ENCODE results near the gene NUTF2.

NUTF2 gene

GRCh38 chr16:67865318-67865717, 18.6 kb downstream of the NUTF2 start:
- DNase-seq: peak; percentile 28

GRCh38 chr16:67868290-67868689, 21.6 kb downstream of the NUTF2 start:
- no peak for DNase-seq

GRCh38 chr16:67869653-67870052, 22.9 kb downstream of the NUTF2 start:
- no peak for DNase-seq

GRCh38 chr16:67871256-67871655, 24.5 kb downstream of the NUTF2 start:
- DNase-seq: no peak

- DNase-seq: no peak
These were observed 25.4 kb downstream of the NUTF2 start for GRCh38 chr16:67872131-67872630.

GRCh38 chr16:67872631-67873434, 26.1 kb downstream of the NUTF2 start, which contains the start of gene EDC4:
Gene EDC4, plus strand, starts transcription at chr16:67873052. Its CDS starts 210 bp downstream, at chr16:67873262.
- peak; percentile 72 for DNase-seq

GRCh38 chr16:67873435-67874370, 27.0 kb downstream of the NUTF2 start:
- no peak for DNase-seq

GRCh38 chr16:67874372-67874771, 27.6 kb downstream of the NUTF2 start:
- no peak for DNase-seq

GRCh38 chr16:67877064-67877463, 30.3 kb downstream of the NUTF2 start:
- DNase-seq: no peak

GRCh38 chr16:67878232-67878631, 31.5 kb downstream of the NUTF2 start:
- no peak for DNase-seq

GRCh38 chr16:67878846-67879245, 32.1 kb downstream of the NUTF2 start:
- no peak for DNase-seq

- no peak for DNase-seq
These were observed 32.7 kb downstream of the NUTF2 start for GRCh38 chr16:67879462-67879861.

GRCh38 chr16:67879936-67880335, 33.2 kb downstream of the NUTF2 start:
- DNase-seq: no peak

GRCh38 chr16:67880584-67880983, 33.9 kb downstream of the NUTF2 start:
- DNase-seq: no peak

GRCh38 chr16:67881621-67882161, 35.0 kb downstream of the NUTF2 start:
- DNase-seq: no peak

GRCh38 chr16:67882374-67883145, 35.8 kb downstream of the NUTF2 start:
- DNase-seq: no peak

GRCh38 chr16:67883146-67883871, 36.6 kb downstream of the NUTF2 start:
- DNase-seq: no peak

- DNase-seq: peak; percentile 21
These were observed 37.1 kb downstream of the NUTF2 start for GRCh38 chr16:67883872-67884261.

GRCh38 chr16:67884684-67885083, 38.0 kb downstream of the NUTF2 start, which contains the start of gene NRN1L:
Gene NRN1L, plus strand, starts transcription at chr16:67884885. Its CDS starts 19 bp downstream, at chr16:67884904.
- DNase-seq: peak; percentile 87

GRCh38 chr16:67885545-67885944, 38.8 kb downstream of the NUTF2 start:
- DNase-seq: no peak

GRCh38 chr16:67885976-67886375, 39.2 kb downstream of the NUTF2 start:
- no peak for DNase-seq

GRCh38 chr16:67886387-67886786, 39.7 kb downstream of the NUTF2 start:
- DNase-seq: no peak
